Suprapubic skin (tissue), 4 donors: ENCODE data around the gene ZBTB8A. TPM values are rescaled to one million over a fixed set of nuclear protein-coding genes. Genes with fewer than 3 reads are reported as not detected.

ENCODE experiments used
- DNase-seq, 2 donors: peaks; one replicate each; pipeline ENCODE4 v3.0.0-alpha.2; 2019; ENCODE audit warnings: low spot score in 2 of 2
- H3K27ac ChIP-seq: fragments of 200-600 bp; sonication (generic); one replicate; pipeline ENCODE4 v1.5.1; 2019
- H3K27me3 ChIP-seq: fragments of 200-600 bp; sonication (generic); one replicate; pipeline ENCODE4 v1.5.1; 2019
- H3K36me3 ChIP-seq: fragments of 200-600 bp; sonication (generic); one replicate; pipeline ENCODE4 v1.5.1; 2019
- H3K4me1 ChIP-seq: fragments of 200-600 bp; sonication (generic); one replicate; pipeline ENCODE4 v1.5.1; 2019
- H3K4me3 ChIP-seq: fragments of 200-600 bp; sonication (generic); one replicate; pipeline ENCODE4 v1.5.1; 2019; ENCODE audit warnings: mild to moderate bottlenecking
- H3K9me3 ChIP-seq: fragments of 200-600 bp; sonication (generic); one replicate; pipeline ENCODE4 v1.5.1; 2019
- EP300 ChIP-seq: sonication (generic); formaldehyde crosslinking; IDR thresholded peaks from one replicate; pipeline ENCODE4 v1.6.1; 2017; ENCODE audit warnings: antibody characterized with exemption
- POLR2A ChIP-seq, 2 donors: fragments of 450-650 bp; IDR thresholded peaks; one replicate each; pipeline ENCODE4 v1.6.1; 2017; ENCODE audit warnings: antibody characterized with exemption in 2 of 2, mild to moderate bottlenecking in 2 of 2, moderate library complexity in 2 of 2
- POLR2AphosphoS5 ChIP-seq, 3 donors: sonication (generic); formaldehyde crosslinking; IDR thresholded peaks; one replicate each; pipeline ENCODE4 v1.6.1; 2017; ENCODE audit warnings: antibody characterized with exemption in 3 of 3
- WGBS: methylation state at CpG from one replicate; pipeline ENCODE4 v1.1.5; 2018; 5-methylcytosine and 5-hydroxymethylcytosine counted together
- total RNA-seq, 4 donors: library from RNA; depleted of rRNA; stranded (reverse); fragments of >200 nt; gene quantifications; one replicate each; pipeline ENCODE4 v1.1.0, GENCODE V29; 2016
- TF ChIP-seq, protein P1 (sequence below), 2 donors: fragments of 200-600 bp in 1 of 2; fragments of 450-650 bp in 1 of 2; sonication (generic) in 1 of 2; IDR thresholded peaks; one replicate each; pipeline ENCODE4 v1.5.1; 2016 to 2019; ENCODE audit warnings: antibody characterized with exemption in 2 of 2, mild to moderate bottlenecking in 1 of 2, moderate library complexity in 1 of 2

ZBTB8A gene
- total RNA-seq, 4 donors from 2014 or later: 2.3 to 3.4 (median 3.1) TPM

- no peaks in the 10 kb centered on the region for H3K27me3 ChIP-seq
- WGBS: 67% methylated on average over 4 of the region's 4 CpGs
- H3K36me3 ChIP-seq: no peaks in the 10 kb centered on the region
- no peak overlapping the region for H3K4me3 ChIP-seq
- TF ChIP-seq EP300 (no peak), POLR2A (IDR thresholded peaks at IDR 0.05) (no peak), POLR2AphosphoS5 (IDR thresholded peaks at IDR 0.05) (no peak)
- TF ChIP-seq, protein P1, sequence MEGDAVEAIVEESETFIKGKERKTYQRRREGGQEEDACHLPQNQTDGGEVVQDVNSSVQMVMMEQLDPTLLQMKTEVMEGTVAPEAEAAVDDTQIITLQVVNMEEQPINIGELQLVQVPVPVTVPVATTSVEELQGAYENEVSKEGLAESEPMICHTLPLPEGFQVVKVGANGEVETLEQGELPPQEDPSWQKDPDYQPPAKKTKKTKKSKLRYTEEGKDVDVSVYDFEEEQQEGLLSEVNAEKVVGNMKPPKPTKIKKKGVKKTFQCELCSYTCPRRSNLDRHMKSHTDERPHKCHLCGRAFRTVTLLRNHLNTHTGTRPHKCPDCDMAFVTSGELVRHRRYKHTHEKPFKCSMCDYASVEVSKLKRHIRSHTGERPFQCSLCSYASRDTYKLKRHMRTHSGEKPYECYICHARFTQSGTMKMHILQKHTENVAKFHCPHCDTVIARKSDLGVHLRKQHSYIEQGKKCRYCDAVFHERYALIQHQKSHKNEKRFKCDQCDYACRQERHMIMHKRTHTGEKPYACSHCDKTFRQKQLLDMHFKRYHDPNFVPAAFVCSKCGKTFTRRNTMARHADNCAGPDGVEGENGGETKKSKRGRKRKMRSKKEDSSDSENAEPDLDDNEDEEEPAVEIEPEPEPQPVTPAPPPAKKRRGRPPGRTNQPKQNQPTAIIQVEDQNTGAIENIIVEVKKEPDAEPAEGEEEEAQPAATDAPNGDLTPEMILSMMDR (IDR thresholded peaks at IDR 0.05): no peak
- H3K4me1 ChIP-seq: peaks cover 19% of the 10 kb centered on the region
- no peaks in the 10 kb centered on the region for H3K9me3 ChIP-seq
- no peak overlapping the region for H3K27ac ChIP-seq
- no peak for DNase-seq
These were observed 3.1 kb upstream of the ZBTB8A start for GRCh38 chr1:32536117-32536516.

DNA sequence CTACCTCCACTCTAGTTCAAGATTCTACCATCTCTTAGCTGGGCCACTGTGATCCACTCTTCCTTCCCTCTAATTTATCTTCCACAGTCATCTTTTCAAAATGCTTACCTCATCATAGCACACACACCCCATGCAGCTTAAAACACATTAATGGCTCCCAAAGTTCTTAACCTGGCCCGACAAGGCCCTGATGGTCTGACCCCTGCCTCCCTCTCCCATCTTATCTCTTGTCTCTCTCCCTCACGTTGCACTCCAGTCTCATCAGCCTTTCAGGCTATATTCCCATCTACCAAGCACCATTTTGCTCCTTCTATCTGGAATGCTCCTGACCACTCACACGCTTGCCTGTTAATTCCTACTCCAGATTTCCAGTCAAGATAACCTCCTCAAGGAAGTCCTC lies 2.5 kb upstream of the ZBTB8A start:
- H3K9me3 ChIP-seq: no peaks in the 10 kb centered on the region
- TF ChIP-seq, protein P1 (IDR thresholded peaks at IDR 0.05): no peak
- TF ChIP-seq POLR2A (IDR thresholded peaks at IDR 0.05): no peak
- no peak for TF ChIP-seq EP300
- no peak for TF ChIP-seq POLR2AphosphoS5 (IDR thresholded peaks at IDR 0.05)
- WGBS: 91% methylated on average over 3 of the region's 3 CpGs
- no peak overlapping the region for H3K4me3 ChIP-seq
- peaks cover 19% of the 10 kb centered on the region for H3K4me1 ChIP-seq
- H3K27ac ChIP-seq: no peak overlapping the region
- no peaks in the 10 kb centered on the region for H3K36me3 ChIP-seq
- DNase-seq: no peak
- H3K27me3 ChIP-seq: no peaks in the 10 kb centered on the region

- 13% methylated on average over 26 of the region's 102 CpGs for WGBS
- Histone ChIP-seq H3K4me3 (peak overlapping the region; percentile 76), H3K27me3 (no peaks in the 10 kb centered on the region), H3K9me3 (no peaks in the 10 kb centered on the region), H3K27ac (peak overlapping the region; percentile 81), H3K36me3 (no peaks in the 10 kb centered on the region), H3K4me1 (peaks cover 19% of the 10 kb centered on the region)
- no peak for DNase-seq
- no peak for TF ChIP-seq POLR2A (IDR thresholded peaks at IDR 0.05)
- TF ChIP-seq POLR2AphosphoS5 (IDR thresholded peaks at IDR 0.05): no peak
- TF ChIP-seq, protein P1 (IDR thresholded peaks at IDR 0.05): no peak
- TF ChIP-seq EP300: no peak
These were observed 651 bp downstream of the ZBTB8A start for GRCh38 chr1:32539584-32540571.

GRCh38 chr1:32540605-32541004 lies 1.4 kb downstream of the ZBTB8A start:
- no peak for DNase-seq
- no peak overlapping the region for H3K27ac ChIP-seq
- WGBS: 91% methylated on average over 3 of the region's 3 CpGs
- TF ChIP-seq, protein P1 (IDR thresholded peaks at IDR 0.05): no peak
- TF ChIP-seq POLR2AphosphoS5 (IDR thresholded peaks at IDR 0.05) (no peak), POLR2A (IDR thresholded peaks at IDR 0.05) (no peak), EP300 (no peak)
- H3K4me3 ChIP-seq: peak overlapping the region; percentile 76
- H3K4me1 ChIP-seq: peaks cover 19% of the 10 kb centered on the region
- H3K9me3 ChIP-seq: no peaks in the 10 kb centered on the region
- no peaks in the 10 kb centered on the region for H3K27me3 ChIP-seq
- H3K36me3 ChIP-seq: no peaks in the 10 kb centered on the region

GRCh38 chr1:32541064-32541566 lies 1.9 kb downstream of the ZBTB8A start:
- Histone ChIP-seq H3K27ac (no peak overlapping the region), H3K4me3 (no peak overlapping the region), H3K36me3 (no peaks in the 10 kb centered on the region), H3K27me3 (no peaks in the 10 kb centered on the region), H3K9me3 (no peaks in the 10 kb centered on the region), H3K4me1 (peaks cover 19% of the 10 kb centered on the region)
- 91% methylated on average over 2 of the region's 2 CpGs for WGBS
- TF ChIP-seq, protein P1 (IDR thresholded peaks at IDR 0.05): no peak
- TF ChIP-seq EP300 (no peak), POLR2AphosphoS5 (IDR thresholded peaks at IDR 0.05) (no peak), POLR2A (IDR thresholded peaks at IDR 0.05) (no peak)
- DNase-seq: no peak
